Measurements from ENCODE around the gene GARRE1. TPM values are rescaled to one million over a fixed set of nuclear protein-coding genes. Genes with fewer than 3 reads are reported as not detected.

The GARRE1 gene
- total and polyA plus RNA-seq, 2 experiments from 2014 or later = 16.0 to 20.0 TPM

DNA sequence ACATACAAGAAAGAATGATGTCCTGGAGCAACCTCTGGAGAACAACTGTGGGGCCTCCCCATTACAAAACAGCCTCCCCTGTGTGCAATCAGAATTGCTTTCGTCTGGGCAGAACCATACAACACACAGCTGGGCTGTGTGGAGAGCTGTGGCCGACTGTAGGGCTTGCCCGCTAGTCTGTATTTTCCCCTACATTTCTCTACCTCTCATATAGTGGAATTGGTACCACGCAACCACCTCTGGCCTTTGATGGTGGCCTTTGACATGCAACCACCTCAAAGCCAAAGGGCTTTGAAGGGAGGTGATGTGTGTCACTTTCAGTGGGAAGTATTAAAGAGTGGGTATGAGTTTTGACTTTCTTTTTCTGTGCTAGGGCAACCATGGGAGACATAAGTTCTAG lies 34.0 kb downstream of the GARRE1 start:
- no peak overlapping the region for H3K27ac Mint-ChIP-seq
- no peaks in the 10 kb centered on the region; the same call in 2 of the 3 replicates for H3K9me3 Mint-ChIP-seq
- H3K9me2 ChIP-seq (ENCODE audit: insufficient read depth) = no peaks in the 10 kb centered on the region
- no peaks in the 10 kb centered on the region for H3K36me3 ChIP-seq (ENCODE audit: insufficient read depth)
- no peak overlapping the region for H3K4me2 ChIP-seq
- H3K27me3 ChIP-seq (ENCODE audit: insufficient read depth) = no peaks in the 10 kb centered on the region
- H3K4me1 Mint-ChIP-seq = no peaks in the 10 kb centered on the region
- no peak overlapping the region for H3K27ac ChIP-seq (ENCODE audit: low read depth)
- peaks cover 4% of the 10 kb centered on the region; the same call in 1 of the 3 replicates for H3K36me3 Mint-ChIP-seq (ENCODE audit: low read depth)
- no peaks in the 10 kb centered on the region; the same call in 1 of the 2 replicates for H4K20me1 ChIP-seq (replicated peaks; ENCODE audit: insufficient read depth)
- H3K27me3 Mint-ChIP-seq (ENCODE audit: insufficient read depth, low read depth, poor library complexity) = peaks cover 2% of the 10 kb centered on the region
- H3K4me3 ChIP-seq = no peak overlapping the region
- H3K4me3 Mint-ChIP-seq = no peak overlapping the region
- TF ChIP-seq STAT1 (IDR thresholded peaks at IDR 0.05; ENCODE audit: unreplicated experiment) (no peak), JUNB (IDR thresholded peaks at IDR 0.05; ENCODE audit: unreplicated experiment) (no peak), EZH2 (IDR thresholded peaks at IDR 0.05; ENCODE audit: low read depth, unreplicated experiment) (no peak), CREB1 (CRISPR knock-in tag; IDR thresholded peaks at IDR 0.05; ENCODE audit: low read depth) (no peak), NANOG (IDR thresholded peaks at IDR 0.05; ENCODE audit: borderline replicate concordance) (no peak), EZH2phosphoT487 (IDR thresholded peaks at IDR 0.05; ENCODE audit: unreplicated experiment) (no peak)
- TF ChIP-seq, protein P1, sequence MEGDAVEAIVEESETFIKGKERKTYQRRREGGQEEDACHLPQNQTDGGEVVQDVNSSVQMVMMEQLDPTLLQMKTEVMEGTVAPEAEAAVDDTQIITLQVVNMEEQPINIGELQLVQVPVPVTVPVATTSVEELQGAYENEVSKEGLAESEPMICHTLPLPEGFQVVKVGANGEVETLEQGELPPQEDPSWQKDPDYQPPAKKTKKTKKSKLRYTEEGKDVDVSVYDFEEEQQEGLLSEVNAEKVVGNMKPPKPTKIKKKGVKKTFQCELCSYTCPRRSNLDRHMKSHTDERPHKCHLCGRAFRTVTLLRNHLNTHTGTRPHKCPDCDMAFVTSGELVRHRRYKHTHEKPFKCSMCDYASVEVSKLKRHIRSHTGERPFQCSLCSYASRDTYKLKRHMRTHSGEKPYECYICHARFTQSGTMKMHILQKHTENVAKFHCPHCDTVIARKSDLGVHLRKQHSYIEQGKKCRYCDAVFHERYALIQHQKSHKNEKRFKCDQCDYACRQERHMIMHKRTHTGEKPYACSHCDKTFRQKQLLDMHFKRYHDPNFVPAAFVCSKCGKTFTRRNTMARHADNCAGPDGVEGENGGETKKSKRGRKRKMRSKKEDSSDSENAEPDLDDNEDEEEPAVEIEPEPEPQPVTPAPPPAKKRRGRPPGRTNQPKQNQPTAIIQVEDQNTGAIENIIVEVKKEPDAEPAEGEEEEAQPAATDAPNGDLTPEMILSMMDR (conservative IDR thresholded peaks at IDR 0.05; ENCODE audit: low read depth in 2 of 2) = no peak
- no peaks in the 10 kb centered on the region for H3K79me2 ChIP-seq (replicated peaks; ENCODE audit: insufficient read depth)
- no peaks in the 10 kb centered on the region for H3F3A ChIP-seq (replicated peaks; ENCODE audit: low read depth)
- no peak overlapping the region for H2AFZ ChIP-seq
- no peak for DNase-seq (ENCODE audit: low spot score)
- ATAC-seq = no peak
- no peaks in the 10 kb centered on the region for H3K4me1 ChIP-seq (ENCODE audit: insufficient read depth)

DNA sequence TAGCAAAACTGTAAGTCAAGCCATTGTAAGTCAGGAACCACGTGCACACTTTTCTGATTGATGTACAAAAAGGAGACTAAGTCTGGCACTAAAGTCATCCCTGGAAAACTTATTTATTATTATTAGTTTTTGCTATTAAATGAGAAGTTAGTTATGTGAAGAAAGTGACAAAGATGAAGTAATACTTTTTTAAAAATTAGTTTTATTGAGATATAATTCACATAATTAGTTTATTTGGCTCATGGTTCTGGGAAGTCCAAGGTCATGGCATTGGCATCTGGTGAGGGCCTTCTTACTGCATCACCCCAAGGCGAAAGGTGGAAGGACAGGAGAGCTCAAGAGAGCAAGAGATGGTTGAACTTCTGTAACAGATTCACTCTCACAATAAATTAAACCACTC lies 36.9 kb downstream of the GARRE1 start:
- H3K4me3 ChIP-seq = no peak overlapping the region
- H3K27me3 ChIP-seq (ENCODE audit: insufficient read depth) = no peaks in the 10 kb centered on the region
- no peaks in the 10 kb centered on the region for H3K4me1 Mint-ChIP-seq
- H3K27ac Mint-ChIP-seq = no peak overlapping the region
- H3K36me3 Mint-ChIP-seq (ENCODE audit: low read depth) = peaks cover 4% of the 10 kb centered on the region; the same call in 1 of the 3 replicates
- no peaks in the 10 kb centered on the region for H3K9me2 ChIP-seq (ENCODE audit: insufficient read depth)
- H3K4me1 ChIP-seq (ENCODE audit: insufficient read depth) = no peaks in the 10 kb centered on the region
- no peaks in the 10 kb centered on the region for H3K36me3 ChIP-seq (ENCODE audit: insufficient read depth)
- H3K9me3 Mint-ChIP-seq = no peaks in the 10 kb centered on the region; the same call in 2 of the 3 replicates
- H3F3A ChIP-seq (replicated peaks; ENCODE audit: low read depth) = no peaks in the 10 kb centered on the region
- H4K20me1 ChIP-seq (replicated peaks; ENCODE audit: insufficient read depth) = no peaks in the 10 kb centered on the region; the same call in 1 of the 2 replicates
- H3K4me2 ChIP-seq = no peak overlapping the region
- H3K27me3 Mint-ChIP-seq (ENCODE audit: insufficient read depth, low read depth, poor library complexity) = peaks cover 2% of the 10 kb centered on the region
- ATAC-seq (no peak), DNase-seq (ENCODE audit: low spot score) (no peak)
- H2AFZ ChIP-seq = no peak overlapping the region
- no peak overlapping the region for H3K27ac ChIP-seq (ENCODE audit: low read depth)
- no peak overlapping the region for H3K4me3 Mint-ChIP-seq
- H3K79me2 ChIP-seq (replicated peaks; ENCODE audit: insufficient read depth) = no peaks in the 10 kb centered on the region
- TF ChIP-seq, protein P2, sequence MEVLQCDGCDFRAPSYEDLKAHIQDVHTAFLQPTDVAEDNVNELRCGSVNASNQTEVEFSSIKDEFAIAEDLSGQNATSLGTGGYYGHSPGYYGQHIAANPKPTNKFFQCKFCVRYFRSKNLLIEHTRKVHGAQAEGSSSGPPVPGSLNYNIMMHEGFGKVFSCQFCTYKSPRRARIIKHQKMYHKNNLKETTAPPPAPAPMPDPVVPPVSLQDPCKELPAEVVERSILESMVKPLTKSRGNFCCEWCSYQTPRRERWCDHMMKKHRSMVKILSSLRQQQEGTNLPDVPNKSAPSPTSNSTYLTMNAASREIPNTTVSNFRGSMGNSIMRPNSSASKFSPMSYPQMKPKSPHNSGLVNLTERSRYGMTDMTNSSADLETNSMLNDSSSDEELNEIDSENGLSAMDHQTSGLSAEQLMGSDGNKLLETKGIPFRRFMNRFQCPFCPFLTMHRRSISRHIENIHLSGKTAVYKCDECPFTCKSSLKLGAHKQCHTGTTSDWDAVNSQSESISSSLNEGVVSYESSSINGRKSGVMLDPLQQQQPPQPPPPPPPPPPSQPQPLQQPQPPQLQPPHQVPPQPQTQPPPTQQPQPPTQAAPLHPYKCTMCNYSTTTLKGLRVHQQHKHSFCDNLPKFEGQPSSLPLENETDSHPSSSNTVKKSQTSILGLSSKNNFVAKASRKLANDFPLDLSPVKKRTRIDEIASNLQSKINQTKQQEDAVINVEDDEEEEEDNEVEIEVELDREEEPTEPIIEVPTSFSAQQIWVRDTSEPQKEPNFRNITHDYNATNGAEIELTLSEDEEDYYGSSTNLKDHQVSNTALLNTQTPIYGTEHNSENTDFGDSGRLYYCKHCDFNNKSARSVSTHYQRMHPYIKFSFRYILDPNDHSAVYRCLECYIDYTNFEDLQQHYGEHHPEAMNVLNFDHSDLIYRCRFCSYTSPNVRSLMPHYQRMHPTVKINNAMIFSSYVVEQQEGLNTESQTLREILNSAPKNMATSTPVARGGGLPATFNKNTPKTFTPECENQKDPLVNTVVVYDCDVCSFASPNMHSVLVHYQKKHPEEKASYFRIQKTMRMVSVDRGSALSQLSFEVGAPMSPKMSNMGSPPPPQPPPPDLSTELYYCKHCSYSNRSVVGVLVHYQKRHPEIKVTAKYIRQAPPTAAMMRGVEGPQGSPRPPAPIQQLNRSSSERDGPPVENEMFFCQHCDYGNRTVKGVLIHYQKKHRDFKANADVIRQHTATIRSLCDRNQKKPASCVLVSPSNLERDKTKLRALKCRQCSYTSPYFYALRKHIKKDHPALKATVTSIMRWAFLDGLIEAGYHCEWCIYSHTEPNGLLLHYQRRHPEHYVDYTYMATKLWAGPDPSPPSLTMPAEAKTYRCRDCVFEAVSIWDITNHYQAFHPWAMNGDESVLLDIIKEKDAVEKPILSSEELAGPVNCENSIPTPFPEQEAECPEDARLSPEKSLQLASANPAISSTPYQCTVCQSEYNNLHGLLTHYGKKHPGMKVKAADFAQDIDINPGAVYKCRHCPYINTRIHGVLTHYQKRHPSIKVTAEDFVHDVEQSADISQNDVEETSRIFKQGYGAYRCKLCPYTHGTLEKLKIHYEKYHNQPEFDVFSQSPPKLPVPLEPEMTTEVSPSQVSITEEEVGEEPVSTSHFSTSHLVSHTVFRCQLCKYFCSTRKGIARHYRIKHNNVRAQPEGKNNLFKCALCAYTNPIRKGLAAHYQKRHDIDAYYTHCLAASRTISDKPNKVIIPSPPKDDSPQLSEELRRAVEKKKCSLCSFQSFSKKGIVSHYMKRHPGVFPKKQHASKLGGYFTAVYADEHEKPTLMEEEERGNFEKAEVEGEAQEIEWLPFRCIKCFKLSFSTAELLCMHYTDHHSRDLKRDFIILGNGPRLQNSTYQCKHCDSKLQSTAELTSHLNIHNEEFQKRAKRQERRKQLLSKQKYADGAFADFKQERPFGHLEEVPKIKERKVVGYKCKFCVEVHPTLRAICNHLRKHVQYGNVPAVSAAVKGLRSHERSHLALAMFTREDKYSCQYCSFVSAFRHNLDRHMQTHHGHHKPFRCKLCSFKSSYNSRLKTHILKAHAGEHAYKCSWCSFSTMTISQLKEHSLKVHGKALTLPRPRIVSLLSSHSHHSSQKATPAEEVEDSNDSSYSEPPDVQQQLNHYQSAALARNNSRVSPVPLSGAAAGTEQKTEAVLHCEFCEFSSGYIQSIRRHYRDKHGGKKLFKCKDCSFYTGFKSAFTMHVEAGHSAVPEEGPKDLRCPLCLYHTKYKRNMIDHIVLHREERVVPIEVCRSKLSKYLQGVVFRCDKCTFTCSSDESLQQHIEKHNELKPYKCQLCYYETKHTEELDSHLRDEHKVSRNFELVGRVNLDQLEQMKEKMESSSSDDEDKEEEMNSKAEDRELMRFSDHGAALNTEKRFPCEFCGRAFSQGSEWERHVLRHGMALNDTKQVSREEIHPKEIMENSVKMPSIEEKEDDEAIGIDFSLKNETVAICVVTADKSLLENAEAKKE (CRISPR knock-in tag; IDR thresholded peaks at IDR 0.05) = no peak
- TF ChIP-seq EZH2phosphoT487 (IDR thresholded peaks at IDR 0.05; ENCODE audit: unreplicated experiment) (no peak), ZNF331 (CRISPR knock-in tag; IDR thresholded peaks at IDR 0.05; ENCODE audit: low read depth) (no peak)

Data from GM23338 (cell line).